H9 (cell line): ENCODE results near the gene YPEL3. TPM values are rescaled to one million over a fixed set of nuclear protein-coding genes. Genes with fewer than 3 reads are reported as not detected.

ENCODE experiments used
- DNase-seq: peaks from one replicate; pipeline ENCODE4 v3.0.0-alpha.2; 2017
- H2AFZ ChIP-seq: one replicate; pipeline ENCODE4 v1.6.1; 2013; ENCODE audit warnings: mild to moderate bottlenecking, low read length, control low read depth, moderate library complexity
- H2AK5ac ChIP-seq: 2 replicates; pipeline ENCODE4 v1.6.1; 2013; ENCODE audit warnings: low read length, control low read depth, mixed read lengths; ENCODE audit not compliant: insufficient read length
- H2BK120ac ChIP-seq: one replicate; pipeline ENCODE4 v1.6.1; 2013; ENCODE audit warnings: low read depth, mild to moderate bottlenecking, low read length, control low read depth, inconsistent platforms; ENCODE audit not compliant: poor library complexity, severe bottlenecking
- H2BK12ac ChIP-seq: 2 replicates; pipeline ENCODE4 v1.6.1; 2013; ENCODE audit warnings: low read length, control low read depth, mixed read lengths, low read depth; ENCODE audit not compliant: insufficient read length
- H2BK15ac ChIP-seq: 2 replicates; pipeline ENCODE4 v1.6.1; 2013; ENCODE audit warnings: low read depth, low read length, control low read depth
- H2BK20ac ChIP-seq: one replicate; pipeline ENCODE4 v1.6.1; 2013; ENCODE audit warnings: low read depth, mild to moderate bottlenecking, low read length, control low read depth, inconsistent platforms; ENCODE audit not compliant: poor library complexity, severe bottlenecking
- H2BK5ac ChIP-seq: 2 replicates; pipeline ENCODE4 v1.6.1; 2013; ENCODE audit warnings: low read length, control low read depth, mixed read lengths; ENCODE audit not compliant: insufficient read length
- H3K14ac ChIP-seq: 2 replicates; pipeline ENCODE4 v1.6.1; 2013; ENCODE audit warnings: low read length, control low read depth; ENCODE audit not compliant: insufficient read depth
- H3K18ac ChIP-seq: 2 replicates; pipeline ENCODE4 v1.6.1; 2013; ENCODE audit warnings: low read depth, mild to moderate bottlenecking, mixed read lengths, low read length, control low read depth; ENCODE audit not compliant: insufficient read length
- H3K23ac ChIP-seq: 2 replicates; pipeline ENCODE4 v1.6.1; 2013; ENCODE audit warnings: low read length, control low read depth, mixed read lengths, low read depth; ENCODE audit not compliant: insufficient read length
- H3K23me2 ChIP-seq: 2 replicates; pipeline ENCODE4 v1.6.1; 2013; ENCODE audit warnings: low read depth, mild to moderate bottlenecking, mixed read lengths, low read length, control low read depth; ENCODE audit not compliant: insufficient read length, poor library complexity, severe bottlenecking
- H3K27ac ChIP-seq: 2 replicates; pipeline ENCODE4 v1.5.1; 2013; ENCODE audit warnings: low read length, control low read depth, mixed read lengths, low read depth; ENCODE audit not compliant: insufficient read length
- H3K27me3 ChIP-seq: 2 replicates; pipeline ENCODE4 v1.6.1; 2013; ENCODE audit warnings: low read length, control low read depth, inconsistent platforms; ENCODE audit not compliant: insufficient read depth
- H3K4ac ChIP-seq: 2 replicates; pipeline ENCODE4 v1.6.1; 2013; ENCODE audit warnings: low read depth, mild to moderate bottlenecking, control low read depth, inconsistent platforms, low read length, moderate library complexity
- H3K4me1 ChIP-seq: 2 replicates; pipeline ENCODE4 v1.6.1; 2013; ENCODE audit warnings: low read length, control low read depth, inconsistent platforms; ENCODE audit not compliant: insufficient read depth
- H3K4me2 ChIP-seq: 2 replicates; pipeline ENCODE4 v1.6.1; 2013; ENCODE audit warnings: low read length, control low read depth, mixed read lengths; ENCODE audit not compliant: insufficient read length, insufficient read depth
- H3K56ac ChIP-seq: 2 replicates; pipeline ENCODE4 v1.6.1; 2013; ENCODE audit warnings: low read depth, mild to moderate bottlenecking, mixed read lengths, low read length, control low read depth; ENCODE audit not compliant: insufficient read length
- H3K79me1 ChIP-seq: 2 replicates; pipeline ENCODE4 v1.6.1; 2013; ENCODE audit warnings: low read depth, mild to moderate bottlenecking, moderate library complexity, low read length, control low read depth, inconsistent platforms; ENCODE audit not compliant: insufficient read depth, poor library complexity, severe bottlenecking
- H3K79me2 ChIP-seq: 2 replicates; pipeline ENCODE4 v1.6.1; 2013; ENCODE audit warnings: low read length, control low read depth, inconsistent platforms; ENCODE audit not compliant: insufficient read depth
- H3K9ac ChIP-seq: 2 replicates; pipeline ENCODE4 v1.6.1; 2013; ENCODE audit warnings: low read length, control low read depth, mixed read lengths; ENCODE audit not compliant: insufficient read length; ENCODE audit errors: extremely low read depth
- H3K9me3 ChIP-seq: one replicate; pipeline ENCODE4 v1.6.1; 2013; ENCODE audit warnings: low read depth, low read length, inconsistent platforms; ENCODE audit not compliant: control insufficient read depth
- H3T11ph ChIP-seq: one replicate; pipeline ENCODE4 v1.6.1; 2013; ENCODE audit warnings: mild to moderate bottlenecking, low read length, control low read depth, inconsistent platforms
- H4K20me1 ChIP-seq: one replicate; pipeline ENCODE4 v1.6.1; 2013; ENCODE audit not compliant: control insufficient read depth, insufficient read length, insufficient read depth
- H4K5ac ChIP-seq: 2 replicates; pipeline ENCODE4 v1.6.1; 2013; ENCODE audit warnings: low read depth, mild to moderate bottlenecking, mixed read lengths, low read length, control low read depth; ENCODE audit not compliant: insufficient read length
- H4K8ac ChIP-seq: replicated peaks from 2 replicates; pipeline ENCODE4 v1.6.1; 2013; ENCODE audit warnings: low read length, control low read depth, mixed read lengths, low read depth; ENCODE audit not compliant: insufficient read length
- H4K91ac ChIP-seq: 2 replicates; pipeline ENCODE4 v1.6.1; 2013; ENCODE audit warnings: low read depth, mild to moderate bottlenecking, moderate library complexity, mixed read lengths, low read length, control low read depth; ENCODE audit not compliant: insufficient read length
- H3K27ac Mint-ChIP-seq, 3 experiments: 2 replicates in 2 of 3; 3 replicates in 1 of 3; pipeline ENCODE4 v1.8.0; 2020 to 2021; ENCODE audit warnings: mixed read lengths in 3 of 3, mild to moderate bottlenecking in 1 of 3, moderate library complexity in 1 of 3
- H3K27me3 Mint-ChIP-seq: 2 replicates; pipeline ENCODE4 v1.8.0; 2021; ENCODE audit warnings: low read depth, mild to moderate bottlenecking, moderate library complexity, mixed read lengths
- H3K36me3 Mint-ChIP-seq, 3 experiments: 2 replicates in 2 of 3; 3 replicates in 1 of 3; pipeline ENCODE4 v1.8.0; 2020 to 2021; ENCODE audit warnings: low read depth in 3 of 3, mixed read lengths in 3 of 3; ENCODE audit not compliant: insufficient read depth in 1 of 3
- H3K4me1 Mint-ChIP-seq, 2 experiments: 2 replicates each; pipeline ENCODE4 v1.8.0; 2020; ENCODE audit warnings: mixed read lengths in 2 of 2
- H3K4me3 Mint-ChIP-seq, 2 experiments: 2 replicates in 1 of 2; 3 replicates in 1 of 2; pipeline ENCODE4 v1.8.0; 2020 to 2021; ENCODE audit warnings: mild to moderate bottlenecking in 2 of 2, mixed read lengths in 2 of 2, moderate library complexity in 1 of 2
- H3K9me3 Mint-ChIP-seq, 2 experiments: 2 replicates in 1 of 2; 3 replicates in 1 of 2; pipeline ENCODE4 v1.8.0; 2020; ENCODE audit warnings: mild to moderate bottlenecking in 2 of 2, mixed read lengths in 2 of 2, moderate library complexity in 1 of 2
- WGBS: extraction: QIAGEN DNeasy Blood & Tissue Kit; methylation state at CpG from one replicate; pipeline ENCODE4 v1.1.7; 2013; ENCODE audit warnings: missing lambda C conversion rate, low lambda C conversion rate, mixed read lengths; ENCODE audit not compliant: insufficient read length; ENCODE audit errors: extremely low coverage; 5-methylcytosine and 5-hydroxymethylcytosine counted together
- total RNA-seq: library from RNA; stranded (reverse); gene quantifications from 2 replicates; pipeline ENCODE4 v1.2.1, GENCODE V29; 2021
- TF ChIP-seq, protein P1 (sequence below): fragments of 200-600 bp; sonication (generic); conservative IDR thresholded peaks from 3 replicates; pipeline ENCODE4 v1.8.0; 2021; ENCODE audit warnings: antibody characterized with exemption, mild to moderate bottlenecking

The YPEL3 gene
- total RNA-seq, 1 experiment from 2014 or later: 27.5 TPM

DNA sequence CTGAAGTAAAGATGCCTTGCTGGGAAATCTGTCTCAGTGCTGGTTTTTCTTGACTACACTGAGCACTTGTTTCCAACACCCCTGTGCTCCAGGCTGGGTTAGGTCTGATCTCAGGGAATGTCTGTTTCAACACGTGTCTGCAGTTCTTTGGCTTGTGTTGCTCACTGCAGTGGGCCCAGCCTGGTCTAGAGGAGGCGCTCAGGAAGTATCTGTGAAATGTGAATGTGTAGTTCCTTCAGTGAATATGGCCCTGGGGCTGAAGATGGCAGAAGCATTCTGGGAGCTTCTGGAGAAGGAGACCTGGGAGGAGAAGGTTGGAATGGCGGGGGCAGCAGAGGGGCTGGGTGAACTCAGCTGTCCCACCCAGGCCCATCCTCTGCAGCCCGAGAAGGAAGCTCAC lies 8.1 kb upstream of the YPEL3 start:
- Histone ChIP-seq H3K4ac (no peak overlapping the region), H2BK5ac (no peak overlapping the region), H2AFZ (no peak overlapping the region), H4K5ac (no peak overlapping the region), H3K79me1 (no peaks in the 10 kb centered on the region), H4K20me1 (no peaks in the 10 kb centered on the region), H3K14ac (no peak overlapping the region), H3T11ph (no peak overlapping the region), H3K27me3 (no peaks in the 10 kb centered on the region), H3K9ac (no peak overlapping the region), H3K4me2 (no peak overlapping the region), H2BK120ac (no peak overlapping the region), H4K8ac (no peak overlapping the region), H3K27ac (no peak overlapping the region), H4K91ac (no peak overlapping the region), H3K4me1 (no peaks in the 10 kb centered on the region), H3K56ac (no peak overlapping the region), H2BK20ac (no peak overlapping the region), H3K18ac (no peak overlapping the region), H3K79me2 (no peaks in the 10 kb centered on the region; the same call in 1 of the 2 replicates), H2BK12ac (no peak overlapping the region), H2BK15ac (no peak overlapping the region), H3K23me2 (no peaks in the 10 kb centered on the region), H3K9me3 (no peaks in the 10 kb centered on the region), H2AK5ac (no peak overlapping the region), H3K23ac (no peak overlapping the region)
- peaks cover 6 to 25% (median 21%) of the 10 kb centered on the region in 3 experiments; a peak in 6 of 7 replicates for H3K36me3 Mint-ChIP-seq
- no CpG with 5 or more reads among the region's 4 CpGs for WGBS
- no peak overlapping the region for H3K4me3 Mint-ChIP-seq
- no peaks in the 10 kb centered on the region for H3K27me3 Mint-ChIP-seq
- H3K27ac Mint-ChIP-seq: peak overlapping the region in 2 of 3 experiments; percentile 13 to 49; a peak in 3 of 7 replicates
- TF ChIP-seq, protein P1, sequence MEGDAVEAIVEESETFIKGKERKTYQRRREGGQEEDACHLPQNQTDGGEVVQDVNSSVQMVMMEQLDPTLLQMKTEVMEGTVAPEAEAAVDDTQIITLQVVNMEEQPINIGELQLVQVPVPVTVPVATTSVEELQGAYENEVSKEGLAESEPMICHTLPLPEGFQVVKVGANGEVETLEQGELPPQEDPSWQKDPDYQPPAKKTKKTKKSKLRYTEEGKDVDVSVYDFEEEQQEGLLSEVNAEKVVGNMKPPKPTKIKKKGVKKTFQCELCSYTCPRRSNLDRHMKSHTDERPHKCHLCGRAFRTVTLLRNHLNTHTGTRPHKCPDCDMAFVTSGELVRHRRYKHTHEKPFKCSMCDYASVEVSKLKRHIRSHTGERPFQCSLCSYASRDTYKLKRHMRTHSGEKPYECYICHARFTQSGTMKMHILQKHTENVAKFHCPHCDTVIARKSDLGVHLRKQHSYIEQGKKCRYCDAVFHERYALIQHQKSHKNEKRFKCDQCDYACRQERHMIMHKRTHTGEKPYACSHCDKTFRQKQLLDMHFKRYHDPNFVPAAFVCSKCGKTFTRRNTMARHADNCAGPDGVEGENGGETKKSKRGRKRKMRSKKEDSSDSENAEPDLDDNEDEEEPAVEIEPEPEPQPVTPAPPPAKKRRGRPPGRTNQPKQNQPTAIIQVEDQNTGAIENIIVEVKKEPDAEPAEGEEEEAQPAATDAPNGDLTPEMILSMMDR: no peak
- H3K9me3 Mint-ChIP-seq: no peaks in the 10 kb centered on the region
- H3K4me1 Mint-ChIP-seq: no peaks in the 10 kb centered on the region
- DNase-seq: no peak
